Activated naive CD8-positive, alpha-beta T cell treated with anti-CD3 and anti-CD28 coated beads, Interleukin-2, amount 50 U/mL, for 24 hours (primary cell): ENCODE measurements around the gene SLC44A2.
"Not testable (repeated sequence)": the region's sequence is repeated elsewhere in the genome, so short reads cannot be mapped to it uniquely, and the experiment has no call there.

ENCODE experiments used
- ATAC-seq: fragments of 150-1000 bp; cut with Tn5 transposase; one replicate; pipeline ENCODE4 v1.10.0; 2021
- DNase-seq: peaks from one replicate; pipeline ENCODE4 v3.0.0; 2021
- H3K27ac Mint-ChIP-seq: one replicate; pipeline ENCODE4 v1.8.0; 2021; ENCODE audit warnings: mild to moderate bottlenecking, mixed read lengths
- H3K27me3 Mint-ChIP-seq: one replicate; pipeline ENCODE4 v1.8.0; 2021; ENCODE audit warnings: mixed read lengths
- H3K36me3 Mint-ChIP-seq: one replicate; pipeline ENCODE4 v1.8.0; 2021; ENCODE audit warnings: low read depth, mixed read lengths
- H3K4me1 Mint-ChIP-seq: one replicate; pipeline ENCODE4 v1.8.0; 2021; ENCODE audit warnings: mixed read lengths
- H3K4me3 Mint-ChIP-seq: one replicate; pipeline ENCODE4 v1.8.0; 2021; ENCODE audit warnings: mild to moderate bottlenecking, moderate library complexity, mixed read lengths
- H3K9me3 Mint-ChIP-seq: one replicate; pipeline ENCODE4 v1.8.0; 2021; ENCODE audit warnings: mixed read lengths

SLC44A2 gene

GRCh38 chr19:10653732-10654609 is 28.6 kb downstream of the SLC44A2 start, which contains the start of gene ILF3:
Gene ILF3, plus strand, starts transcription at chr19:10654346. Its CDS starts 16,260 bp downstream, at chr19:10670606.
- no peaks in the 10 kb centered on the region for H3K9me3 Mint-ChIP-seq
- H3K27me3 Mint-ChIP-seq = peaks cover 2% of the 10 kb centered on the region
- peak within 1 kb of the TSS; percentile 96 for H3K4me3 Mint-ChIP-seq
- DNase-seq (peak; percentile 99), ATAC-seq (peak; percentile 80)
- H3K27ac Mint-ChIP-seq = peak within 1 kb of the TSS; percentile 98
- peaks cover 58% of the 10 kb centered on the region for H3K4me1 Mint-ChIP-seq
- H3K36me3 Mint-ChIP-seq = peaks cover 44% of the 10 kb centered on the region

GRCh38 chr19:10654610-10655456 is 29.5 kb downstream of the SLC44A2 start:
- Mint-ChIP-seq H3K36me3 (peaks cover 47% of the 10 kb centered on the region), H3K4me1 (peaks cover 64% of the 10 kb centered on the region), H3K27me3 (peaks cover 2% of the 10 kb centered on the region), H3K9me3 (no peaks in the 10 kb centered on the region), H3K27ac (peak overlapping the region; percentile 98), H3K4me3 (peak overlapping the region; percentile 96)
- DNase-seq (peak; percentile 73), ATAC-seq (peak; percentile 1)

GRCh38 chr19:10655457-10656312 is 30.3 kb downstream of the SLC44A2 start:
- Mint-ChIP-seq H3K36me3 (peaks cover 56% of the 10 kb centered on the region), H3K27me3 (peaks cover 2% of the 10 kb centered on the region), H3K9me3 (no peaks in the 10 kb centered on the region), H3K4me1 (peaks cover 70% of the 10 kb centered on the region), H3K4me3 (peak overlapping the region; percentile 96), H3K27ac (peak overlapping the region; percentile 98)
- peak; percentile 14 for DNase-seq
- ATAC-seq = no peak

GRCh38 chr19:10660346-10660745 is 35.0 kb downstream of the SLC44A2 start:
- peaks cover 76% of the 10 kb centered on the region for H3K4me1 Mint-ChIP-seq
- H3K27ac Mint-ChIP-seq = peak overlapping the region; percentile 36
- H3K27me3 Mint-ChIP-seq = no peaks in the 10 kb centered on the region
- ATAC-seq = no peak
- no peak for DNase-seq
- H3K4me3 Mint-ChIP-seq = no peak overlapping the region
- H3K9me3 Mint-ChIP-seq = no peaks in the 10 kb centered on the region
- peaks cover 55% of the 10 kb centered on the region for H3K36me3 Mint-ChIP-seq

- Mint-ChIP-seq H3K36me3 (peaks cover 45% of the 10 kb centered on the region), H3K27ac (peak overlapping the region; percentile 83), H3K27me3 (no peaks in the 10 kb centered on the region), H3K9me3 (no peaks in the 10 kb centered on the region), H3K4me1 (peaks cover 71% of the 10 kb centered on the region), H3K4me3 (no peak overlapping the region)
- ATAC-seq = no peak
- DNase-seq = no peak
Observed at GRCh38 chr19:10661946-10662345, 36.6 kb downstream of the SLC44A2 start.

GRCh38 chr19:10662384-10663251 is 37.3 kb downstream of the SLC44A2 start:
- DNase-seq (peak; percentile 23), ATAC-seq (peak; percentile 48)
- H3K9me3 Mint-ChIP-seq = no peaks in the 10 kb centered on the region
- H3K4me3 Mint-ChIP-seq = no peak overlapping the region
- no peaks in the 10 kb centered on the region for H3K27me3 Mint-ChIP-seq
- peaks cover 70% of the 10 kb centered on the region for H3K4me1 Mint-ChIP-seq
- H3K27ac Mint-ChIP-seq = peak overlapping the region; percentile 83
- H3K36me3 Mint-ChIP-seq = peaks cover 44% of the 10 kb centered on the region

GRCh38 chr19:10663252-10663563 is 37.9 kb downstream of the SLC44A2 start:
- H3K4me3 Mint-ChIP-seq, H3K27me3 Mint-ChIP-seq, DNase-seq, ATAC-seq, H3K9me3 Mint-ChIP-seq: not testable (repeated sequence)
- peak overlapping the region; percentile 83 for H3K27ac Mint-ChIP-seq
- peaks cover 71% of the 10 kb centered on the region for H3K4me1 Mint-ChIP-seq
- H3K36me3 Mint-ChIP-seq = peaks cover 42% of the 10 kb centered on the region

- DNase-seq (no peak), ATAC-seq (no peak)
- Mint-ChIP-seq H3K36me3 (peaks cover 41% of the 10 kb centered on the region), H3K4me1 (peaks cover 41% of the 10 kb centered on the region), H3K27ac (no peak overlapping the region), H3K9me3 (no peaks in the 10 kb centered on the region), H3K4me3 (no peak overlapping the region), H3K27me3 (no peaks in the 10 kb centered on the region)
Observed at GRCh38 chr19:10667867-10668266, 42.5 kb downstream of the SLC44A2 start.

- Mint-ChIP-seq H3K27me3 (no peaks in the 10 kb centered on the region), H3K4me3 (no peak overlapping the region), H3K36me3 (peaks cover 47% of the 10 kb centered on the region), H3K27ac (peak overlapping the region; percentile 43), H3K4me1 (peaks cover 32% of the 10 kb centered on the region), H3K9me3 (no peaks in the 10 kb centered on the region)
- no peak for DNase-seq
- ATAC-seq = no peak
Observed at GRCh38 chr19:10669246-10669645, 43.9 kb downstream of the SLC44A2 start.

- ATAC-seq (no peak), DNase-seq (no peak)
- Mint-ChIP-seq H3K4me3 (no peak overlapping the region), H3K4me1 (peaks cover 31% of the 10 kb centered on the region), H3K9me3 (no peaks in the 10 kb centered on the region), H3K27me3 (no peaks in the 10 kb centered on the region), H3K36me3 (peaks cover 55% of the 10 kb centered on the region), H3K27ac (no peak overlapping the region)
Observed at GRCh38 chr19:10670182-10670581, 44.8 kb downstream of the SLC44A2 start.

GRCh38 chr19:10670876-10671804 is 45.8 kb downstream of the SLC44A2 start:
- DNase-seq (no peak), ATAC-seq (no peak)
- Mint-ChIP-seq H3K4me1 (peaks cover 29% of the 10 kb centered on the region), H3K27ac (no peak overlapping the region), H3K27me3 (no peaks in the 10 kb centered on the region), H3K9me3 (no peaks in the 10 kb centered on the region), H3K4me3 (no peak overlapping the region), H3K36me3 (peaks cover 61% of the 10 kb centered on the region)

- DNase-seq, H3K9me3 Mint-ChIP-seq, ATAC-seq, H3K27ac Mint-ChIP-seq, H3K4me3 Mint-ChIP-seq, H3K27me3 Mint-ChIP-seq: not testable (repeated sequence)
- Mint-ChIP-seq H3K36me3 (peaks cover 61% of the 10 kb centered on the region), H3K4me1 (peaks cover 21% of the 10 kb centered on the region)
Observed at GRCh38 chr19:10671922-10672321, 46.6 kb downstream of the SLC44A2 start.
